ENCODE results near the gene RAB3IL1.
A peak's percentile ranks its signal among the peaks of the same experiment; 100 is the strongest.
"Not testable (repeated sequence)": the region's sequence is repeated elsewhere in the genome, so short reads cannot be mapped to it uniquely, and the experiment has no call there.

RAB3IL1 gene

GRCh38 chr11:61887839-61888494 lies 29.4 kb downstream of the RAB3IL1 start:
- TF ChIP-seq POLR2A (IDR thresholded peaks at IDR 0.05; ENCODE audit: low read depth, low read length), result no peak
- DNase-seq (ENCODE audit: insufficient read length, low spot score), result peak; percentile 96
- no peak for FAIRE-seq

- DNase-seq (ENCODE audit: insufficient read length, low spot score) (no peak), FAIRE-seq (no peak)
- TF ChIP-seq POLR2A (IDR thresholded peaks at IDR 0.05; ENCODE audit: low read depth, low read length), result no peak
Measured at GRCh38 chr11:61886643-61887042, 30.7 kb downstream of the RAB3IL1 start.

- DNase-seq (ENCODE audit: insufficient read length, low spot score), result no peak
- no peak for FAIRE-seq
- no peak for TF ChIP-seq POLR2A (IDR thresholded peaks at IDR 0.05; ENCODE audit: low read depth, low read length)
Measured at GRCh38 chr11:61885784-61886580, 31.4 kb downstream of the RAB3IL1 start.

GRCh38 chr11:61885166-61885778 lies 32.1 kb downstream of the RAB3IL1 start:
- FAIRE-seq (no peak), DNase-seq (ENCODE audit: insufficient read length, low spot score) (no peak)
- no peak for TF ChIP-seq POLR2A (IDR thresholded peaks at IDR 0.05; ENCODE audit: low read depth, low read length)

DNA sequence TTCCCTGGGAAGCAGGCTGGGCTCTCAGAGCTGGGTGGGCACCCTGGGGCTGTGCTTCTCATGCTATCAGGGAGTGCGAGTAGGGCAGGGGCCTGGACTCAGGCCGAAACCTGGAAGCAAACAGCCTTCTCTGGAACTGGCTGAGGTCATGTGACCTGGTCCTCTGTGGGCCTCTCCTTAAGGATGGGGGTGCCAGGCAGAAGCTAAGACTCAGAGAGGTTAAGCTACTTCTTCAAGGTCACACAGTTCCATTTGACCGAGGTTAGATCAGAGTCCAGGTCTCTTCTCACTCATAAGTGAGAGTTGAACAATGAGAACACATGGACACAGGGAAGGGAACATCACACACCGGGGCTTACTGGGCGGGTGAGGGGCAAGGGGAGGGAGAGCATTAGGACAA lies 33.4 kb downstream of the RAB3IL1 start:
- FAIRE-seq (no peak), DNase-seq (ENCODE audit: insufficient read length, low spot score) (no peak)
- TF ChIP-seq POLR2A (IDR thresholded peaks at IDR 0.05; ENCODE audit: low read depth, low read length), result no peak

GRCh38 chr11:61883327-61883726 lies 34.0 kb downstream of the RAB3IL1 start:
- DNase-seq (ENCODE audit: insufficient read length, low spot score) (no peak), FAIRE-seq (no peak)
- no peak for TF ChIP-seq POLR2A (IDR thresholded peaks at IDR 0.05; ENCODE audit: low read depth, low read length)

- DNase-seq (ENCODE audit: insufficient read length, low spot score) (no peak), FAIRE-seq (no peak)
- TF ChIP-seq POLR2A (IDR thresholded peaks at IDR 0.05; ENCODE audit: low read depth, low read length), result no peak
Measured at GRCh38 chr11:61882879-61883278, 34.5 kb downstream of the RAB3IL1 start.

- FAIRE-seq; DNase-seq (ENCODE audit: insufficient read length, low spot score): not testable (repeated sequence)
Measured at GRCh38 chr11:61882267-61882666, 35.1 kb downstream of the RAB3IL1 start.

- no peak for FAIRE-seq
- no peak for TF ChIP-seq POLR2A (IDR thresholded peaks at IDR 0.05; ENCODE audit: low read depth, low read length)
- no peak for DNase-seq (ENCODE audit: insufficient read length, low spot score)
Measured at GRCh38 chr11:61881397-61881796, 36.0 kb downstream of the RAB3IL1 start.

- FAIRE-seq (no peak), DNase-seq (ENCODE audit: insufficient read length, low spot score) (no peak)
- TF ChIP-seq POLR2A (IDR thresholded peaks at IDR 0.05; ENCODE audit: low read depth, low read length), result no peak
Measured at GRCh38 chr11:61880454-61880853, 36.9 kb downstream of the RAB3IL1 start.

- DNase-seq (ENCODE audit: insufficient read length, low spot score), result no peak
- no peak for FAIRE-seq
- no peak for TF ChIP-seq POLR2A (IDR thresholded peaks at IDR 0.05; ENCODE audit: low read depth, low read length)
Measured at GRCh38 chr11:61880031-61880430, 37.3 kb downstream of the RAB3IL1 start.

DNA sequence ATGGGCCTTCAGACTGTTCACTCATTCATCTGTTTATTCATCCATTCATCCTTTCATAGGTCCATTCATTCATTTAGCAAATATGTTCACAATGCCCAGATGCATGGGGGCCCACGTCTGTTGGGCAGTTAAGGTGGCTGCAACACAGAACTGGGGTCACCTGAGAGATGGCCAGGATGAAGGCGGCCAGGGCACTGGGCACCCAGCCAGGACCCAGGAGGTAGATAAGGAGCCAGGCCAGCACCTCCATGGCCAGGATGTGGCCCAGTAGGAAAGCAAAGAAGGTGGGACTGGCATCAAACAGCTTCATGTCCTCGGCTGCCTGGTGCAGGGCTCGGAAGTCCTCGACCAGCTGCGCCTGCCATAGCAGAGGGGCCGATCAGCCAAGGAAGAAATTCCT lies 38.2 kb downstream of the RAB3IL1 start:
- no peak for DNase-seq (ENCODE audit: insufficient read length, low spot score)
- no peak for TF ChIP-seq POLR2A (IDR thresholded peaks at IDR 0.05; ENCODE audit: low read depth, low read length)
- no peak for FAIRE-seq

GRCh38 chr11:61875698-61876097 lies 41.7 kb downstream of the RAB3IL1 start:
- no peak for DNase-seq (ENCODE audit: insufficient read length, low spot score)
- no peak for TF ChIP-seq POLR2A (IDR thresholded peaks at IDR 0.05; ENCODE audit: low read depth, low read length)
- FAIRE-seq, result no peak

DNA sequence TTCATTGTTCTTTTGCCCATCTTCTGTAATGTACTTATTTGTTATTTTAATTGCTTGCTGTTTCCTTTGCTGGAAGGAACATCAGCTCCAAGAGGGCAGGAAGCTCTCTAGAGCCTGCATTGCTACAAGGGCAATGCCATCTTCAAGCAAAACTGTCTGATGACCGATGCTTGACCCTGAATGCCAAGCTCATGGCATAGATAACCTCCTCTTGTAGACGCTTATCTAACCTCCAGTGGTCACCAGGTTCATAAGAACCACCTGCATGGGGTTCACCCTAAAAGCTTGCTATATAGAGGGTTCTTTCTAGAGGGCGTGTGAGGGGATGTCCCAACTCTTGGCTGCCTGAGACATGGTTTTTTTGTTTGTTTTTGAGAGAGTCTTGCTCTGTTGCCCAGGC lies 42.5 kb downstream of the RAB3IL1 start:
- FAIRE-seq, result no peak
- no peak for DNase-seq (ENCODE audit: insufficient read length, low spot score)
- TF ChIP-seq POLR2A (IDR thresholded peaks at IDR 0.05; ENCODE audit: low read depth, low read length), result no peak

DNA sequence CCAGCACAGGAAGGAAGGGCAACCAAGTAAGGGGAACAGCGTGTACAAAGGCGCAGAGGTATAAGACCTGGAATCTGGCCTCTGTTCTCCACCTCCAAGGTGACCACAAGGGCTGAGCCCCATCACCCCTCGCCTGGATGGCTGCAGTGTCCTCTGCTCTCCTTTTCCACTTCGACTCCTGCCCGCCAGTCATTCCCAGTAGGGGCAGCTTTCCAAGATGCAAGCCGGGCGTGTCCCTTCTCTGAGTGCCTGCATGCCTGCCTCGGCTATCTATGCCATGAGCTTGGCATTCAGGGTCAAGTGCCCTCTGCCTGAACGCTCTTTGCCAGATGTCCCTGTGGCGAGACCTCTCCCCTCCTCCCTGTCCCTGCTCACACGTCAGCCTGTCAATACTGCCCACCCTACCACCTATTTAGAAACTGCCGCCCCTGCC lies 43.0 kb downstream of the RAB3IL1 start:
- FAIRE-seq (no peak), DNase-seq (ENCODE audit: insufficient read length, low spot score) (no peak)
- no peak for TF ChIP-seq POLR2A (IDR thresholded peaks at IDR 0.05; ENCODE audit: low read depth, low read length)
